Liver (tissue), 9 donors: ENCODE measurements around the gene ENTPD7. TPM values are rescaled to one million over a fixed set of nuclear protein-coding genes. Genes with fewer than 3 reads are reported as not detected.

Experiments
- DNase-seq: peaks from one replicate; pipeline ENCODE4 v3.0.0-alpha.2; 2017; ENCODE audit warnings: low spot score
- H3K27ac ChIP-seq, 2 donors: one replicate each; pipeline ENCODE4 v1.7.0; 2013; ENCODE audit warnings: inconsistent platforms in 2 of 2, low read length in 2 of 2, control low read depth in 1 of 2, low read depth in 1 of 2, mild to moderate bottlenecking in 1 of 2
- H3K27me3 ChIP-seq, 4 donors: one replicate each; pipeline versions ENCODE4 v1.6.1 to v1.7.0; 2013; ENCODE audit warnings: low read length in 3 of 4, inconsistent platforms in 1 of 4, mild to moderate bottlenecking in 1 of 4, moderate library complexity in 1 of 4; ENCODE audit not compliant: control insufficient read depth in 4 of 4, insufficient read depth in 4 of 4
- H3K36me3 ChIP-seq, 4 donors: one replicate each; pipeline versions ENCODE4 v1.6.1 to v1.7.0; 2013; ENCODE audit warnings: low read length in 3 of 4, mild to moderate bottlenecking in 3 of 4, low read depth in 1 of 4, moderate library complexity in 1 of 4; ENCODE audit not compliant: control insufficient read depth in 4 of 4, insufficient read depth in 3 of 4
- H3K4me1 ChIP-seq, 4 donors: one replicate each; pipeline versions ENCODE4 v1.6.1 to v1.7.0; 2013; ENCODE audit warnings: low read length in 3 of 4, mild to moderate bottlenecking in 3 of 4, moderate library complexity in 1 of 4; ENCODE audit not compliant: control insufficient read depth in 4 of 4, insufficient read depth in 4 of 4
- H3K4me3 ChIP-seq, 3 donors: one replicate each; pipeline versions ENCODE4 v1.6.1 to v1.7.0; 2013; ENCODE audit warnings: low read length in 3 of 3, control low read depth in 1 of 3, low read depth in 1 of 3, mild to moderate bottlenecking in 1 of 3
- H3K9ac ChIP-seq, 2 donors: one replicate each; pipeline ENCODE4 v1.7.0; 2013; ENCODE audit warnings: low read length in 2 of 2, mild to moderate bottlenecking in 2 of 2, moderate library complexity in 2 of 2, control low read depth in 1 of 2, low read depth in 1 of 2
- H3K9me3 ChIP-seq, 4 donors: one replicate each; pipeline versions ENCODE4 v1.6.1 to v1.7.0; 2013; ENCODE audit warnings: low read length in 3 of 4; ENCODE audit not compliant: control insufficient read depth in 4 of 4
- ATF3 ChIP-seq: IDR thresholded peaks from 2 replicates; pipeline ENCODE4 v1.6.1; 2016; ENCODE audit warnings: antibody characterized with exemption
- CTCF ChIP-seq: fragments of 150-350 bp; IDR thresholded peaks from 2 replicates; pipeline ENCODE4 v1.5.1; 2017; ENCODE audit warnings: improper control_type of control experiment, low read depth, low read length; ENCODE audit not compliant: missing input control
- EGR1 ChIP-seq, 2 donors: IDR thresholded peaks; 2 replicates each; pipeline ENCODE4 v1.6.1; 2016 to 2018; ENCODE audit warnings: antibody characterized with exemption in 2 of 2, low read depth in 2 of 2
- FOXA1 ChIP-seq: IDR thresholded peaks from 2 replicates; pipeline ENCODE4 v1.6.1; 2016; ENCODE audit warnings: antibody characterized with exemption
- FOXA2 ChIP-seq: IDR thresholded peaks from 2 replicates; pipeline ENCODE4 v1.6.1; 2016; ENCODE audit warnings: antibody characterized with exemption
- GABPA ChIP-seq, 2 donors: IDR thresholded peaks in 1 of 2; conservative IDR thresholded peaks in 1 of 2; 2 replicates each; pipeline ENCODE4 v1.6.1; 2016; ENCODE audit warnings: antibody characterized with exemption in 2 of 2, mild to moderate bottlenecking in 1 of 2, moderate library complexity in 1 of 2
- HNF4A ChIP-seq, 2 donors: conservative IDR thresholded peaks; 2 replicates each; pipeline ENCODE4 v1.6.1; 2016; ENCODE audit warnings: antibody characterized with exemption in 2 of 2, mild to moderate bottlenecking in 2 of 2
- HNF4G ChIP-seq: IDR thresholded peaks from 2 replicates; pipeline ENCODE4 v1.6.1; 2016; ENCODE audit warnings: antibody characterized with exemption
- JUND ChIP-seq, 2 donors: IDR thresholded peaks; 2 replicates each; pipeline ENCODE4 v1.6.1; 2016; ENCODE audit warnings: antibody characterized with exemption in 2 of 2
- MAX ChIP-seq: IDR thresholded peaks from 2 replicates; pipeline ENCODE4 v1.6.1; 2016; ENCODE audit warnings: antibody characterized with exemption
- NR2F2 ChIP-seq: IDR thresholded peaks from 2 replicates; pipeline ENCODE4 v1.6.1; 2016; ENCODE audit warnings: antibody characterized with exemption
- RAD21 ChIP-seq, 2 donors: IDR thresholded peaks; 2 replicates each; pipeline ENCODE4 v1.6.1; 2016; ENCODE audit warnings: antibody characterized with exemption in 2 of 2, mild to moderate bottlenecking in 2 of 2
- REST ChIP-seq: IDR thresholded peaks from 2 replicates; pipeline ENCODE4 v1.6.1; 2016; ENCODE audit warnings: antibody characterized with exemption, mild to moderate bottlenecking
- RXRA ChIP-seq, 2 donors: IDR thresholded peaks; 2 replicates each; pipeline ENCODE4 v1.6.1; 2017 to 2018; ENCODE audit warnings: antibody characterized with exemption in 2 of 2, mild to moderate bottlenecking in 1 of 2
- SP1 ChIP-seq: IDR thresholded peaks from 2 replicates; pipeline ENCODE4 v1.6.1; 2018; ENCODE audit warnings: antibody characterized with exemption, mild to moderate bottlenecking
- TAF1 ChIP-seq: conservative IDR thresholded peaks from 2 replicates; pipeline ENCODE4 v1.6.1; 2016; ENCODE audit warnings: antibody characterized with exemption, mild to moderate bottlenecking
- YY1 ChIP-seq: IDR thresholded peaks from 2 replicates; pipeline ENCODE4 v1.6.1; 2016; ENCODE audit warnings: antibody characterized with exemption, mild to moderate bottlenecking
- WGBS: extraction: QIAGEN DNeasy Blood & Tissue Kit; methylation state at CpG from one replicate; pipeline ENCODE4 v1.1.7; 2013; 5-methylcytosine and 5-hydroxymethylcytosine counted together
- polyA plus RNA-seq, 2 donors: library from polyadenylated mRNA; stranded (reverse) in 1 of 2; unstranded in 1 of 2; fragments of 200-250 nt in 1 of 2; fragments of >200 nt in 1 of 2; fragmentation: Nextera tagmentation in 1 of 2; extraction: Ambion mirVana in 1 of 2; gene quantifications; one replicate each; pipeline versions ENCODE4 v1.2.1 to v1.2.3, GENCODE V29; 2013 to 2015
- total RNA-seq, 2 donors: library from RNA; depleted of rRNA; stranded (reverse); fragments of >200 nt; gene quantifications; one replicate each; pipeline ENCODE4 v1.2.3, GENCODE V29; 2014
- TF ChIP-seq, protein P1 (sequence below): IDR thresholded peaks from 2 replicates; pipeline ENCODE4 v1.6.1; 2016; ENCODE audit warnings: antibody characterized with exemption
- donor health status: healthy.
- donor health status: healthy.
- donor health status: healthy.
- donor health status: healthy.
- donor health status: healthy.

The ENTPD7 gene
- total and polyA plus RNA-seq, 4 donors = 2.0 to 27.2 (median 12.1) TPM

DNA sequence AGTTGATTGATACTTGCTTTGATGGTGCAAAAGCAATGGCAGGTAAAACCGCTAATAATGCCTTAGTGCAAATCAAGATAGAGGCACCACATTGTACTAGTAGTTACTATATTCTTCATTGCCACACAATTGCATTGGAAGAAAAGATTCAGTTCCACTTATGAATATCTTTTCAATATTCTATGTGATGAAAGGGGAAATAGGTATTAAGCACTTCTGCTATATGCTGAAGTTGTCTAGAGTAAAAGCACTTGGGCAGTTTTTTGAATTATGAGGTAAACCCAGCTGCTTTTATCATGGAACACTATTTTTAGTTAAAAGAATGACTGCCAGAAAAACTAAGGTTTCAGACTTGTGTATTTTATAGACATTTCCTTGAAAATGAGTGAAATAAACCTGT lies 15.5 kb downstream of the ENTPD7 start:
- no peaks in the 10 kb centered on the region for H3K9me3 ChIP-seq
- TF ChIP-seq, protein P1, sequence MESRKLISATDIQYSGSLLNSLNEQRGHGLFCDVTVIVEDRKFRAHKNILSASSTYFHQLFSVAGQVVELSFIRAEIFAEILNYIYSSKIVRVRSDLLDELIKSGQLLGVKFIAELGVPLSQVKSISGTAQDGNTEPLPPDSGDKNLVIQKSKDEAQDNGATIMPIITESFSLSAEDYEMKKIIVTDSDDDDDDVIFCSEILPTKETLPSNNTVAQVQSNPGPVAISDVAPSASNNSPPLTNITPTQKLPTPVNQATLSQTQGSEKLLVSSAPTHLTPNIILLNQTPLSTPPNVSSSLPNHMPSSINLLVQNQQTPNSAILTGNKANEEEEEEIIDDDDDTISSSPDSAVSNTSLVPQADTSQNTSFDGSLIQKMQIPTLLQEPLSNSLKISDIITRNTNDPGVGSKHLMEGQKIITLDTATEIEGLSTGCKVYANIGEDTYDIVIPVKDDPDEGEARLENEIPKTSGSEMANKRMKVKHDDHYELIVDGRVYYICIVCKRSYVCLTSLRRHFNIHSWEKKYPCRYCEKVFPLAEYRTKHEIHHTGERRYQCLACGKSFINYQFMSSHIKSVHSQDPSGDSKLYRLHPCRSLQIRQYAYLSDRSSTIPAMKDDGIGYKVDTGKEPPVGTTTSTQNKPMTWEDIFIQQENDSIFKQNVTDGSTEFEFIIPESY = no peak
- TF ChIP-seq REST = no peak
- TF ChIP-seq JUND (IDR thresholded peaks at IDR 0.05) = no peak
- no peak for TF ChIP-seq GABPA (IDR thresholded peaks at IDR 0.05 in 1 of 2, conservative IDR thresholded peaks at IDR 0.05 in 1 of 2)
- TF ChIP-seq ATF3 = no peak
- TF ChIP-seq RAD21 (IDR thresholded peaks at IDR 0.05) = no peak
- TF ChIP-seq RXRA (IDR thresholded peaks at IDR 0.05) = no peak
- TF ChIP-seq YY1 = no peak
- no peak for TF ChIP-seq EGR1 (IDR thresholded peaks at IDR 0.05; ENCODE audit: low read depth in 2 of 2)
- no peak for TF ChIP-seq FOXA2
- TF ChIP-seq CTCF = no peak
- TF ChIP-seq MAX = no peak
- no peak for TF ChIP-seq HNF4A (conservative IDR thresholded peaks at IDR 0.05)
- TF ChIP-seq TAF1 = no peak
- no peak for TF ChIP-seq FOXA1
- TF ChIP-seq SP1 = no peak
- no peak for TF ChIP-seq HNF4G
- TF ChIP-seq NR2F2 = no peak
- H3K4me1 ChIP-seq = peaks cover 3 to 11% (median 8%) of the 10 kb centered on the region in 4 donors
- 95% methylated on average over 1 of the region's 1 CpG for WGBS
- H3K9ac ChIP-seq = no peak overlapping the region
- no peak overlapping the region for H3K27ac ChIP-seq
- H3K36me3 ChIP-seq = peaks cover 1 to 9% (median 4%) of the 10 kb centered on the region in 4 donors
- no peak for DNase-seq
- no peak overlapping the region for H3K4me3 ChIP-seq
- H3K27me3 ChIP-seq = no peaks in the 10 kb centered on the region
